IMR-90 (cell line): ENCODE measurements around the gene CHRNA3.

Experiments
- CHD1 ChIP-seq: IDR thresholded peaks from 2 replicates; pipeline ENCODE4 v1.6.1; 2012; ENCODE audit warnings: low read depth, low read length, improper control_type of control experiment
- MAZ ChIP-seq: IDR thresholded peaks from 2 replicates; pipeline ENCODE4 v1.6.1; 2012; ENCODE audit warnings: low read depth, mild to moderate bottlenecking, low read length, improper control_type of control experiment, moderate library complexity, borderline replicate concordance
- POLR2A ChIP-seq: IDR thresholded peaks from 2 replicates; pipeline ENCODE4 v1.6.1; 2012; ENCODE audit warnings: mild to moderate bottlenecking, low read depth, low read length
- RCOR1 ChIP-seq: IDR thresholded peaks from 2 replicates; pipeline ENCODE4 v1.6.1; 2012; ENCODE audit warnings: mild to moderate bottlenecking, low read length, improper control_type of control experiment; ENCODE audit not compliant: insufficient replicate concordance
- RFX5 ChIP-seq: IDR thresholded peaks from 2 replicates; pipeline ENCODE4 v1.8.0; 2012; ENCODE audit warnings: low read depth, mild to moderate bottlenecking, low read length, moderate library complexity
- TF ChIP-seq, protein P1 (sequence below): conservative IDR thresholded peaks from 2 replicates; pipeline ENCODE4 v1.5.1; 2012; ENCODE audit warnings: mild to moderate bottlenecking, low read depth, low read length, improper control_type of control experiment

DNA sequence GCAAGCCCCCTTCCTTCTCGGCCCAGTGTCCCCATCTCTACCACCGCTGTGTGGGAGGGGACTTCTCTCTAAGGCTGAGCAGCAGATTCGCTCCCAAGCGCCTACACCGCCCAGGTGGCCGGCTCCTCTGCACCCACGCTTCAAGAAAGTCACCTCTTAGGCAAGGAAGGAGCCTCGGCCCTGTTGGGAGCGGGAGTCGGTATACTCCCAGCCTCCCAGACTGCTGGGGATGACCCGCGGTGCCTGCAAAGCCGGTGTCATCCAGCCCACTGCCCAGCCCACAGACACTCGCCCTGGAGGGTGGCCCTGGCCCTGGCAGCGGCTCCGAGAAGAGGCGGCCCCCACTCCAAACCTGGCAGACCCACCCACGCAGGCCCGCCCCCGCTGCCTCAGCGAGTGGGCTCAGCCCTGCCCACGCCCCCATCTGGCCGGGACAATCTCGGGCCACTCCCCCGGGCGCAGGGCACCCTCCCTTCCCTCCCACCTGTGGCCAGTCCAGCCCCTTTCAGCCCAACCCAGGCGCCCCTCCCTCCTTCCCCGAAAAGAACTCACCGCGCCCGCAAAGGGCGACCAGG, 19.8 kb upstream of the CHRNA3 start:
- TF ChIP-seq POLR2A (no peak), MAZ (no peak), RFX5 (no peak), RCOR1 (no peak), CHD1 (no peak)
- TF ChIP-seq, protein P1, sequence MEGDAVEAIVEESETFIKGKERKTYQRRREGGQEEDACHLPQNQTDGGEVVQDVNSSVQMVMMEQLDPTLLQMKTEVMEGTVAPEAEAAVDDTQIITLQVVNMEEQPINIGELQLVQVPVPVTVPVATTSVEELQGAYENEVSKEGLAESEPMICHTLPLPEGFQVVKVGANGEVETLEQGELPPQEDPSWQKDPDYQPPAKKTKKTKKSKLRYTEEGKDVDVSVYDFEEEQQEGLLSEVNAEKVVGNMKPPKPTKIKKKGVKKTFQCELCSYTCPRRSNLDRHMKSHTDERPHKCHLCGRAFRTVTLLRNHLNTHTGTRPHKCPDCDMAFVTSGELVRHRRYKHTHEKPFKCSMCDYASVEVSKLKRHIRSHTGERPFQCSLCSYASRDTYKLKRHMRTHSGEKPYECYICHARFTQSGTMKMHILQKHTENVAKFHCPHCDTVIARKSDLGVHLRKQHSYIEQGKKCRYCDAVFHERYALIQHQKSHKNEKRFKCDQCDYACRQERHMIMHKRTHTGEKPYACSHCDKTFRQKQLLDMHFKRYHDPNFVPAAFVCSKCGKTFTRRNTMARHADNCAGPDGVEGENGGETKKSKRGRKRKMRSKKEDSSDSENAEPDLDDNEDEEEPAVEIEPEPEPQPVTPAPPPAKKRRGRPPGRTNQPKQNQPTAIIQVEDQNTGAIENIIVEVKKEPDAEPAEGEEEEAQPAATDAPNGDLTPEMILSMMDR: no peak
